Progenitor cell of endocrine pancreas (in vitro differentiated cells): ENCODE measurements around the gene SHISA8. TPM values are rescaled to one million over a fixed set of nuclear protein-coding genes. Genes with fewer than 3 reads are reported as not detected.

Experiments used
- DNase-seq: peaks from one replicate; pipeline ENCODE4 v3.0.0; 2021; ENCODE audit warnings: low spot score; ENCODE audit not compliant: unreplicated experiment
- H3K27ac Mint-ChIP-seq: 2 replicates; pipeline ENCODE4 v1.8.0; 2021; ENCODE audit warnings: mild to moderate bottlenecking, moderate library complexity, mixed read lengths
- H3K27me3 Mint-ChIP-seq: 2 replicates; pipeline ENCODE4 v1.8.0; 2021; ENCODE audit warnings: mixed read lengths
- H3K36me3 Mint-ChIP-seq: 2 replicates; pipeline ENCODE4 v1.8.0; 2022; ENCODE audit warnings: mixed read lengths; ENCODE audit not compliant: insufficient read depth
- H3K4me1 Mint-ChIP-seq: 2 replicates; pipeline ENCODE4 v1.8.0; 2021; ENCODE audit warnings: low read depth, mixed read lengths
- H3K4me3 Mint-ChIP-seq: 2 replicates; pipeline ENCODE4 v1.8.0; 2021; ENCODE audit warnings: low read depth, mild to moderate bottlenecking, moderate library complexity, mixed read lengths
- H3K9me3 Mint-ChIP-seq: 2 replicates; pipeline ENCODE4 v1.8.0; 2021; ENCODE audit warnings: low read depth, mixed read lengths
- total RNA-seq: library from RNA; stranded (reverse); gene quantifications from 2 replicates; pipeline ENCODE4 v1.2.1, GENCODE V29; 2021
- TF ChIP-seq, protein P1 (sequence below): fragments of 200-600 bp; sonication (generic); IDR thresholded peaks from one replicate; pipeline ENCODE4 v1.5.0; 2021; ENCODE audit warnings: antibody characterized with exemption, mild to moderate bottlenecking; ENCODE audit not compliant: unreplicated experiment

The SHISA8 gene
- total RNA-seq, 1 donor from 2014 or later, result not detected

DNA sequence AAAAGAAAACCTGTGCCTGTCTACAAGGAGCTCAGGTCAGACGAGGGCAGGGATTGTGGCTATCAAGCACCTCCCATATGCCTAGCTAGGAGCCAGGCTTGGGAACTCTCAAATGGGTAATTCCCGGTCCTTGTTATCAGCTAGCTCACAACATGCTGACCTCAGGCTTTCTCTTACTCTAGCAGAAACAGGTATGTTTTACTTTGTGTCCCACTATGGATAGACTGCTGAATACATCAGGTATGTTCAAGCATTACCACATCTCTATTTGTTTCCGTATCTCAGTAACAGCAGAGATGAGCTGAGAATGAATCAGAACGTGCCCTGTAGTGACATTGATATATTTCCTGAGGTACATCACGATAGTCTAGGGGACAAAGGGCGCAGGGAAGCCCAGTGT lies 29.4 kb downstream of the SHISA8 start:
- no peaks in the 10 kb centered on the region for H3K9me3 Mint-ChIP-seq
- H3K27ac Mint-ChIP-seq, result no peak overlapping the region
- no peak for DNase-seq
- H3K4me3 Mint-ChIP-seq, result no peak overlapping the region
- H3K27me3 Mint-ChIP-seq, result no peaks in the 10 kb centered on the region
- TF ChIP-seq, protein P1, sequence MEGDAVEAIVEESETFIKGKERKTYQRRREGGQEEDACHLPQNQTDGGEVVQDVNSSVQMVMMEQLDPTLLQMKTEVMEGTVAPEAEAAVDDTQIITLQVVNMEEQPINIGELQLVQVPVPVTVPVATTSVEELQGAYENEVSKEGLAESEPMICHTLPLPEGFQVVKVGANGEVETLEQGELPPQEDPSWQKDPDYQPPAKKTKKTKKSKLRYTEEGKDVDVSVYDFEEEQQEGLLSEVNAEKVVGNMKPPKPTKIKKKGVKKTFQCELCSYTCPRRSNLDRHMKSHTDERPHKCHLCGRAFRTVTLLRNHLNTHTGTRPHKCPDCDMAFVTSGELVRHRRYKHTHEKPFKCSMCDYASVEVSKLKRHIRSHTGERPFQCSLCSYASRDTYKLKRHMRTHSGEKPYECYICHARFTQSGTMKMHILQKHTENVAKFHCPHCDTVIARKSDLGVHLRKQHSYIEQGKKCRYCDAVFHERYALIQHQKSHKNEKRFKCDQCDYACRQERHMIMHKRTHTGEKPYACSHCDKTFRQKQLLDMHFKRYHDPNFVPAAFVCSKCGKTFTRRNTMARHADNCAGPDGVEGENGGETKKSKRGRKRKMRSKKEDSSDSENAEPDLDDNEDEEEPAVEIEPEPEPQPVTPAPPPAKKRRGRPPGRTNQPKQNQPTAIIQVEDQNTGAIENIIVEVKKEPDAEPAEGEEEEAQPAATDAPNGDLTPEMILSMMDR, result no peak
- peaks cover 36% of the 10 kb centered on the region for H3K36me3 Mint-ChIP-seq
- H3K4me1 Mint-ChIP-seq, result no peaks in the 10 kb centered on the region

DNA sequence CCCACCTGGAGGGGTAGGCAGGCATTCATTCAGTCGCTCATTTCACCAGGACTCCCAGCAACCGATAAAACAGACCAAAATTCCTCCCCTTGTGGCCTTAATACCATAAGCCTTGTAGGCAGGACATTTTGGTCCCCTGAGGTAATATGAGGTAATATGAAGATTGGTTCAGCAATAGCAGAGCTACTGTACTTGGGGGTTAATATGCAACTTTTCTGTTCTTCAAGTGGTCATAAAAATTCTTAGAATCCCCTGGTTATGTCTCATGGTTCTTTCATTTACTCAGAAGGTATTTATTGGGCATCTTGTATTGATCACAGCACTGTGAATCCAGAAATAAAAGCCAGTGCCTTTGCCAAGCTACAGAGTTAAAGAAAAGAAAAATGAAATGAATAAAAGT lies 29.8 kb downstream of the SHISA8 start:
- Mint-ChIP-seq H3K4me3 (no peak overlapping the region), H3K4me1 (no peaks in the 10 kb centered on the region), H3K36me3 (peaks cover 36% of the 10 kb centered on the region), H3K27ac (no peak overlapping the region), H3K9me3 (no peaks in the 10 kb centered on the region), H3K27me3 (no peaks in the 10 kb centered on the region)
- no peak for DNase-seq
- TF ChIP-seq, protein P1, result no peak

DNA sequence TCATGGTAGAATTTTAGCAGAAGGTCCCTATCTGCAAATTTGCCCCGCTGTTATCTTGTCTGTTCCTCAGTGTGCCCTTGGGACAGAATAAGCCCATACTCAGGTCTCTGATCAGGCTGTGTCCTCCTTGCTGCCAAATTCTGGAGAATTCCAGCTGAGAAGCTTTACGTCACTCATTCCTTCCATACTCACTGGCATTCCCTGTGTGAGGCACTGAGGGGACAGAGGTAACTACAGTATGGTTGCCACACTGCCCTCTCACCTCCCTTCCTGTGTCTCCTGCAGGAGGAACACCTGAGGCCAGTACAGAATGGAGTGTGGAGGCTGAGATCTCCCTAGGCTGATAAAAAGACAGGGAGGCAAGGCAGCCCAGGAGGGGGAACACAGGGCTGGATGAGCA lies 31.5 kb downstream of the SHISA8 start:
- Mint-ChIP-seq H3K9me3 (no peaks in the 10 kb centered on the region), H3K36me3 (peaks cover 34% of the 10 kb centered on the region), H3K27ac (no peak overlapping the region), H3K4me1 (no peaks in the 10 kb centered on the region), H3K4me3 (no peak overlapping the region), H3K27me3 (no peaks in the 10 kb centered on the region)
- no peak for DNase-seq
- TF ChIP-seq, protein P1, result no peak

- Mint-ChIP-seq H3K27ac (no peak overlapping the region), H3K4me1 (no peaks in the 10 kb centered on the region), H3K36me3 (peaks cover 22% of the 10 kb centered on the region), H3K4me3 (no peak overlapping the region), H3K27me3 (no peaks in the 10 kb centered on the region), H3K9me3 (no peaks in the 10 kb centered on the region)
- TF ChIP-seq, protein P1, result no peak
- DNase-seq, result no peak
These were observed 34.2 kb downstream of the SHISA8 start for GRCh38 chr22:41880653-41881052.

DNA sequence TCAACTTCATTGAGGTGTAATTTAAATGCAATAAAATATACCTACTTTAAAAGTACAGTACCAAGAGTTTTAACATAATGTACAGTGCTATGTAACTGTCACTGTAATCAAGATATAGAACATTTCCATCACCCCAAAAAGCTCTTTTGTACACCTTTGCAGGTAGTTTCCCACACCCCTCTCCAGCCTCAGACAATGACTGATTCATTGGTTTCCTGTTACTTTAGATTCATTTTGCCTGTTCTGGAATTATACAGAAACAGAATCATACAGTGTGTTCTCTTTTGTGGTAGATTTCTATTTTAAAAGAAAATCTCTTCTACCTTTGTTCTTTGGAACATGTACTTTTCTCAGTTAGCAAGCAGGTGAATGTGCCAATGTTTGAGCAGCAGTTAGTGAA lies 38.2 kb downstream of the SHISA8 start:
- no peaks in the 10 kb centered on the region for H3K4me1 Mint-ChIP-seq
- no peaks in the 10 kb centered on the region for H3K9me3 Mint-ChIP-seq
- no peak for DNase-seq
- TF ChIP-seq, protein P1, result no peak
- H3K27me3 Mint-ChIP-seq, result no peaks in the 10 kb centered on the region
- H3K4me3 Mint-ChIP-seq, result no peak overlapping the region
- peak overlapping the region; percentile 41 for H3K27ac Mint-ChIP-seq
- peaks cover 17% of the 10 kb centered on the region for H3K36me3 Mint-ChIP-seq
